ENCODE measurements around the gene FBXW5.

DNA sequence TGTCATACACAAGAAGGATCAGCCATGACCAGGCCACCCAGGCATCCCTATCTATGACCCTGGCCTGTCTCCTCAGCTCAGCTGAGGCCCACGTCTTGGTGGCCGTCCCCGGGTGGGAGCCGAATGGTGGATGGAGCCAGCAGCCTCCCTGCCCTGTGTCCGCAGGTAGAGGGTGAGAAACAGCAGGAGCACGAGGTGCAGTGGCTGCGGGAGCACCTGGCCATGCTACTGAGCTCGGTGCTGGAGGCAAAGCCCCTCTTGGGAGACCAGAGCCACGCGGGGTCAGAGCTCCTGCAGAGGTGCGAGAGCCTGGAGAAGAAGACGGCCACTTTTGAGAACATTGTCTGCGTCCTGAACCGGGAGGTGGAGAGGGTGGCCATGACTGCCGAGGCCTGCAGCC lies 24.5 kb downstream of the FBXW5 start:
- TF ChIP-seq, protein P1, sequence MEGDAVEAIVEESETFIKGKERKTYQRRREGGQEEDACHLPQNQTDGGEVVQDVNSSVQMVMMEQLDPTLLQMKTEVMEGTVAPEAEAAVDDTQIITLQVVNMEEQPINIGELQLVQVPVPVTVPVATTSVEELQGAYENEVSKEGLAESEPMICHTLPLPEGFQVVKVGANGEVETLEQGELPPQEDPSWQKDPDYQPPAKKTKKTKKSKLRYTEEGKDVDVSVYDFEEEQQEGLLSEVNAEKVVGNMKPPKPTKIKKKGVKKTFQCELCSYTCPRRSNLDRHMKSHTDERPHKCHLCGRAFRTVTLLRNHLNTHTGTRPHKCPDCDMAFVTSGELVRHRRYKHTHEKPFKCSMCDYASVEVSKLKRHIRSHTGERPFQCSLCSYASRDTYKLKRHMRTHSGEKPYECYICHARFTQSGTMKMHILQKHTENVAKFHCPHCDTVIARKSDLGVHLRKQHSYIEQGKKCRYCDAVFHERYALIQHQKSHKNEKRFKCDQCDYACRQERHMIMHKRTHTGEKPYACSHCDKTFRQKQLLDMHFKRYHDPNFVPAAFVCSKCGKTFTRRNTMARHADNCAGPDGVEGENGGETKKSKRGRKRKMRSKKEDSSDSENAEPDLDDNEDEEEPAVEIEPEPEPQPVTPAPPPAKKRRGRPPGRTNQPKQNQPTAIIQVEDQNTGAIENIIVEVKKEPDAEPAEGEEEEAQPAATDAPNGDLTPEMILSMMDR (IDR thresholded peaks at IDR 0.05; ENCODE audit: low read depth, low read length) = no peak
- TF ChIP-seq EZH2phosphoT487 (IDR thresholded peaks at IDR 0.05; ENCODE audit: low read depth) = no peak
